GM23338 (cell line): ENCODE measurements around the gene ZNF468. TPM values are rescaled to one million over a fixed set of nuclear protein-coding genes. Genes with fewer than 3 reads are reported as not detected.
"Not testable (repeated sequence)": the region's sequence is repeated elsewhere in the genome, so short reads cannot be mapped to it uniquely, and the experiment has no call there.

Experiments used
- ATAC-seq: fragments of 200-7000 bp; cut with Tn5 transposase; 3 replicates; pipeline ENCODE4 v1.9.1; 2020
- DNase-seq: peaks from one replicate; pipeline ENCODE4 v3.0.0-alpha.2; 2015; ENCODE audit warnings: low spot score
- H2AFZ ChIP-seq: fragments of 200-600 bp; sonication (generic); 2 replicates; pipeline ENCODE4 v1.8.0; 2016; ENCODE audit warnings: antibody characterized with exemption, mild to moderate bottlenecking, moderate library complexity
- H3F3A ChIP-seq: fragments of 200-600 bp; sonication (generic); replicated peaks from 2 replicates; pipeline ENCODE4 v1.8.0; 2017; ENCODE audit warnings: antibody characterized with exemption, mixed run types, low read depth
- H3K27ac ChIP-seq: fragments of 200-600 bp; sonication (generic); 2 replicates; pipeline ENCODE4 v1.6.1; 2016; ENCODE audit warnings: low read depth
- H3K27me3 ChIP-seq: fragments of 200-600 bp; sonication (generic); 2 replicates; pipeline ENCODE4 v1.8.0; 2016; ENCODE audit warnings: mild to moderate bottlenecking, mixed run types, moderate library complexity; ENCODE audit not compliant: insufficient read depth
- H3K36me3 ChIP-seq: fragments of 200-600 bp; sonication (generic); 2 replicates; pipeline ENCODE4 v1.8.0; 2016; ENCODE audit warnings: mild to moderate bottlenecking; ENCODE audit not compliant: insufficient read depth
- H3K4me1 ChIP-seq: fragments of 200-600 bp; sonication (generic); 2 replicates; pipeline ENCODE4 v1.8.0; 2016; ENCODE audit warnings: mild to moderate bottlenecking, moderate library complexity; ENCODE audit not compliant: insufficient read depth
- H3K4me2 ChIP-seq: fragments of 200-600 bp; sonication (generic); 2 replicates; pipeline ENCODE4 v1.7.1; 2017; ENCODE audit warnings: mixed run types
- H3K4me3 ChIP-seq: fragments of 200-600 bp; sonication (generic); 2 replicates; pipeline ENCODE4 v1.6.1; 2016; ENCODE audit warnings: mixed run types
- H3K79me2 ChIP-seq: fragments of 200-600 bp; sonication (generic); replicated peaks from 2 replicates; pipeline ENCODE4 v1.8.0; 2017; ENCODE audit warnings: mild to moderate bottlenecking; ENCODE audit not compliant: insufficient read depth
- H3K9me2 ChIP-seq: fragments of 200-600 bp; sonication (generic); 2 replicates; pipeline ENCODE4 v1.8.0; 2017; ENCODE audit not compliant: insufficient read depth
- H4K20me1 ChIP-seq: fragments of 200-600 bp; sonication (generic); replicated peaks from 2 replicates; pipeline ENCODE4 v1.8.0; 2017; ENCODE audit warnings: mild to moderate bottlenecking; ENCODE audit not compliant: insufficient read depth
- H3K27ac Mint-ChIP-seq: 2 replicates; pipeline ENCODE4 v1.8.0; 2020; ENCODE audit warnings: inconsistent platforms, mild to moderate bottlenecking, moderate library complexity, mixed read lengths
- H3K27me3 Mint-ChIP-seq: 3 replicates; pipeline ENCODE4 v1.8.0; 2022; ENCODE audit warnings: low read depth, mild to moderate bottlenecking, moderate library complexity, mixed read lengths, inconsistent platforms; ENCODE audit not compliant: insufficient read depth, poor library complexity
- H3K36me3 Mint-ChIP-seq: 3 replicates; pipeline ENCODE4 v1.8.0; 2021; ENCODE audit warnings: low read depth, mild to moderate bottlenecking, inconsistent platforms, moderate library complexity, mixed read lengths
- H3K4me1 Mint-ChIP-seq: 3 replicates; pipeline ENCODE4 v1.8.0; 2020; ENCODE audit warnings: mild to moderate bottlenecking, inconsistent platforms, mixed read lengths
- H3K4me3 Mint-ChIP-seq: 3 replicates; pipeline ENCODE4 v1.8.0; 2021; ENCODE audit warnings: moderate library complexity, mild to moderate bottlenecking, inconsistent platforms, mixed read lengths
- H3K9me3 Mint-ChIP-seq: 3 replicates; pipeline ENCODE4 v1.8.0; 2020; ENCODE audit warnings: moderate library complexity, mild to moderate bottlenecking, inconsistent platforms, mixed read lengths
- ETS1 ChIP-seq: IDR thresholded peaks from 2 replicates; pipeline ENCODE4 v1.6.1; 2016; ENCODE audit warnings: antibody characterized with exemption
- polyA plus RNA-seq: library from polyadenylated mRNA; unstranded; fragments of >200 nt; fragmentation: Nextera tagmentation; extraction: Ambion mirVana; gene quantifications from 2 replicates; pipeline ENCODE4 v1.2.1, GENCODE V29; 2016
- total RNA-seq: library from RNA; depleted of rRNA; stranded (reverse); fragments of >200 nt; shearing (Covaris generic); gene quantifications from 2 replicates; pipeline ENCODE4 v1.2.3, GENCODE V29; 2014

Gene ZNF468
- total and polyA plus RNA-seq, 2 experiments from 2014 or later, result 11.8 to 34.9 TPM

GRCh38 chr19:52872996-52873395 is 15.6 kb upstream of the ZNF468 start:
- not testable (repeated sequence) for H3K9me3 Mint-ChIP-seq, H3K9me2 ChIP-seq, DNase-seq, H4K20me1 ChIP-seq, H3K27ac Mint-ChIP-seq, H3K36me3 ChIP-seq, H3F3A ChIP-seq, H3K4me1 ChIP-seq, H2AFZ ChIP-seq, H3K79me2 ChIP-seq, H3K4me2 ChIP-seq, H3K27me3 ChIP-seq, H3K4me3 ChIP-seq, H3K4me1 Mint-ChIP-seq, H3K27ac ChIP-seq, H3K27me3 Mint-ChIP-seq, H3K36me3 Mint-ChIP-seq, ATAC-seq, H3K4me3 Mint-ChIP-seq

DNA sequence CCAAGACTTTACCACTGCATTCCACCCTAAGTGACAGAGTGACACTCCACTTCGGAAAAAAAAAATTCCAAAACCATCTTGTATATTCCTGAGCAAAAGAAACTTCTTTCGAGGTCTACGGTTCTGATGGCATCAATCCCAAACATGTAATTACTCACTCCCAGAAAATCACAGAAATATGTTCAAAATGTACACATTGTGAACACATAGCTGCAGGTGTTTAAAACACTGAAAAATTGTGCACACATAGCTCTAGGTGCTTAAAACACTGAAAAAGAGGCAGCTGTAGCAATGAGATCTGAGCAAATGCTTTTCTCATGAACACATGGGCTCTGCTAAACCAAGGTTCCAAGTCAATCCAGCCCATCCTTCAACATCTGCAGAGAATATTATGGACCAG is 14.0 kb upstream of the ZNF468 start:
- Histone ChIP-seq H3F3A (no peaks in the 10 kb centered on the region), H3K9me2 (no peaks in the 10 kb centered on the region), H3K4me2 (no peak overlapping the region), H3K79me2 (no peaks in the 10 kb centered on the region), H3K4me3 (no peak overlapping the region), H2AFZ (no peak overlapping the region), H3K36me3 (no peaks in the 10 kb centered on the region), H3K27me3 (no peaks in the 10 kb centered on the region), H4K20me1 (peaks cover 4% of the 10 kb centered on the region), H3K27ac (no peak overlapping the region), H3K4me1 (no peaks in the 10 kb centered on the region)
- Mint-ChIP-seq H3K4me3 (no peak overlapping the region), H3K9me3 (no peaks in the 10 kb centered on the region), H3K4me1 (0 out of 3 replicates have a peak, but pooled peaks cover 2% of the 10 kb centered on the region), H3K27ac (no peak overlapping the region), H3K27me3 (no peaks in the 10 kb centered on the region), H3K36me3 (peaks cover 4% of the 10 kb centered on the region; the same call in 1 of the 3 replicates)
- DNase-seq (no peak), ATAC-seq (no peak)
- no peak for TF ChIP-seq ETS1

GRCh38 chr19:52868031-52868430 is 10.6 kb upstream of the ZNF468 start:
- H3K4me1 ChIP-seq, DNase-seq, H2AFZ ChIP-seq, ATAC-seq, H3K79me2 ChIP-seq, H4K20me1 ChIP-seq, H3F3A ChIP-seq, H3K36me3 ChIP-seq, H3K4me3 Mint-ChIP-seq, H3K27ac ChIP-seq, H3K4me2 ChIP-seq, H3K4me3 ChIP-seq, H3K36me3 Mint-ChIP-seq, H3K4me1 Mint-ChIP-seq, H3K27me3 Mint-ChIP-seq, H3K27ac Mint-ChIP-seq, H3K9me3 Mint-ChIP-seq, H3K27me3 ChIP-seq, H3K9me2 ChIP-seq: not testable (repeated sequence)

DNA sequence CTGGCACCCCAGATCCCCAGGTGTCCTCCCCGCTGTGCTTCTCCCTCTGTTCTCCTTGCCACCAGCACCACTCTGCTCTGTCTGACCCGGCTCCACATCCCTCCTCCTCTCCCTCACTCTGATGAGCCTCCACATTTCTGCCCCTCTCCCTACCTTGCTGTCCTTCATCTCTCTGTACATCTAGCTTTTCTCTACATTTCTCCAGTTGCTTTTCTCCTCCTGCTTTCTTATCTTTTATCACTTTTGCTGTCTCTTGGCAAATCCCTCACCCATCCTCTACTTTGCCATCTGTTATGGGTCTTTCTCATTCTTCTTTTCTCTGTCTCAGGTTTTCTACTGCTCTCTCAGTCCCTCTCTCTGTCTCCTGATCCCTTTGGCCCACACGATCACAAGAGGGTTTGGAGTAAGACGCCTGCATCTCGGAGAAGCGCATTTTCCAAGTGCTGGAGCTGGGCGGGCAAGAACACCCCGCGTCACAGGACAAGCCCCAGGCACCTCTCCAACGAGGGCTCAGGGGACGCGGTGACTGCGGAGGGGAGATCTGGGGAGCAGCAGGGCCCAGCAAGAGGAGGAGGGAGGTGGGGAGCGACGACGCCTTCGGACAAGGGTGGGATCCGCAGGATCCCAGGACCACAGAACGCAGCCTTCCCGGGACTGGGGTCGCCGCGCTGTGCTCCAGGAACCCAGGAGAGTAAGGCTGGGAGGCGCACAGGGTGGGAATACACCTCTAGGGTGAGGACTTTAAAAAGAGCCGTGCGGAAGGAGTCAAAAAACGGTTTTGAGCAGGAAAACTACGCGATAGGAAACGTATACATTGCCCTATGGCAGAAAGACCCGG is 660 bp downstream of the ZNF468 start:
- not testable (repeated sequence) for H3K27ac ChIP-seq, H3F3A ChIP-seq, H3K27ac Mint-ChIP-seq, H3K79me2 ChIP-seq, H3K36me3 ChIP-seq, H3K9me3 Mint-ChIP-seq, H3K27me3 Mint-ChIP-seq, H4K20me1 ChIP-seq, H3K9me2 ChIP-seq, H3K4me1 Mint-ChIP-seq, H3K27me3 ChIP-seq, H3K4me1 ChIP-seq
- Histone ChIP-seq H2AFZ (peak overlapping the region; percentile 96), H3K4me3 (peak overlapping the region; percentile 96), H3K4me2 (peak overlapping the region; percentile 89)
- peaks cover 12% of the 10 kb centered on the region for H3K36me3 Mint-ChIP-seq
- ATAC-seq (peak; percentile 70), DNase-seq (peak; percentile 20)
- H3K4me3 Mint-ChIP-seq, result peak overlapping the region; percentile 85

DNA sequence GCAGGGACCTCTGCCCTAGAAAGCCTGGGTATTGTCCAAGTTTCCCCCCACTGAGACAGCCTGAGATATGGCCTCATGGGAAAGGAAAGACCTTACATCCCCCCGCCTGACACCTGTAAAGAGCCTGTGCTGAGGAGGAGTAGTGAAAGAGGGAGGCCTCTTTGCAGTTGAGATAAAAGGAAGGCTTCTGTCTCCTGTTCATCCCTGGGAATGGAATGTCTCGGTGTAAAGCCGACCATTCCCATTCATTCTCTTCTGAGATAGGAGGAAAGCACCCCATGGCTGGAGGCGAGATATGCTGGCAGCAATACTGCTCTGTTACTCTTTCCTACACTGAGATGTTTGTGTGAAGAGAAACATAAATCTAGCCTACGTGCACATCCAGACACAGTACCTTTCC is 10.1 kb downstream of the ZNF468 start:
- ATAC-seq, H3F3A ChIP-seq, H3K27me3 Mint-ChIP-seq, H3K27me3 ChIP-seq, H4K20me1 ChIP-seq, DNase-seq, H3K4me1 ChIP-seq, H3K27ac ChIP-seq, H3K4me3 ChIP-seq, H3K4me3 Mint-ChIP-seq, H3K9me2 ChIP-seq, H2AFZ ChIP-seq, H3K27ac Mint-ChIP-seq, H3K4me1 Mint-ChIP-seq, H3K4me2 ChIP-seq, H3K79me2 ChIP-seq: not testable (repeated sequence)
- Mint-ChIP-seq H3K9me3 (peaks cover 12% of the 10 kb centered on the region; the same call in 2 of the 3 replicates), H3K36me3 (peaks cover 80% of the 10 kb centered on the region)
- H3K36me3 ChIP-seq, result peaks cover 19% of the 10 kb centered on the region

GRCh38 chr19:52840825-52841465 is 16.5 kb downstream of the ZNF468 start:
- H3K27ac ChIP-seq, H3K27ac Mint-ChIP-seq, H3K9me2 ChIP-seq, DNase-seq, H3K4me1 Mint-ChIP-seq, H2AFZ ChIP-seq, H3K4me2 ChIP-seq, H3K4me3 Mint-ChIP-seq, H4K20me1 ChIP-seq, H3K4me3 ChIP-seq, H3F3A ChIP-seq, H3K27me3 Mint-ChIP-seq, H3K79me2 ChIP-seq, H3K27me3 ChIP-seq, ATAC-seq, H3K4me1 ChIP-seq: not testable (repeated sequence)
- peaks cover 44% of the 10 kb centered on the region for H3K36me3 ChIP-seq
- peaks cover 79% of the 10 kb centered on the region for H3K36me3 Mint-ChIP-seq
- H3K9me3 Mint-ChIP-seq, result peaks cover 54% of the 10 kb centered on the region
